UCSD-AML1 (cell line): Measurements from ENCODE around the gene SLC12A4.
A peak's percentile ranks its signal among the peaks of the same experiment; 100 is the strongest.
"Not testable (repeated sequence)": the region's sequence is repeated elsewhere in the genome, so short reads cannot be mapped to it uniquely, and the experiment has no call there.

ENCODE experiments used
- DNase-seq: peaks from one replicate; lab custom pipeline; 2025; ENCODE audit not compliant: unreplicated experiment; lab: John Stamatoyannopoulos, UW

The SLC12A4 gene

GRCh38 chr16:67928561-67929364 lies 39.7 kb downstream of the SLC12A4 start:
- DNase-seq, result peak; percentile 61

DNA sequence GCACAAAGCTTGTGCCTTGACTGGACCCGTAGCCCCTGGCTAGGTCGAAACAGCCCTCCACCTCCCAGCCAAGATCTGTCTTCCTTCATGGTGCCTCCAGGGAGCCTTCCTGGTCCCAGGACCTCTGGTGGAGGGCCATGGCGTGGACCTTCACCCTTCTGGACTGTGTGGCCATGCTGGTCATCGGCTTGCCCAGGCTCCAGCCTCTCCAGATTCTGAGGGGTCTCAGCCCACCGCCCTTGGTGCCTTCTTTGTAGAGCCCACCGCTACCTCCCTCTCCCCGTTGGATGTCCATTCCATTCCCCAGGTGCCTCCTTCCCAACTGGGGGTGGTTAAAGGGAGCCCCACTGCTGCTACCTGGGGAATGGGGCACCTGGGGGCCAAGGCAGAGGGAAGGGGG lies 40.3 kb downstream of the SLC12A4 start:
- no peak for DNase-seq

GRCh38 chr16:67927131-67927941 lies 41.1 kb downstream of the SLC12A4 start:
- DNase-seq, result no peak

DNA sequence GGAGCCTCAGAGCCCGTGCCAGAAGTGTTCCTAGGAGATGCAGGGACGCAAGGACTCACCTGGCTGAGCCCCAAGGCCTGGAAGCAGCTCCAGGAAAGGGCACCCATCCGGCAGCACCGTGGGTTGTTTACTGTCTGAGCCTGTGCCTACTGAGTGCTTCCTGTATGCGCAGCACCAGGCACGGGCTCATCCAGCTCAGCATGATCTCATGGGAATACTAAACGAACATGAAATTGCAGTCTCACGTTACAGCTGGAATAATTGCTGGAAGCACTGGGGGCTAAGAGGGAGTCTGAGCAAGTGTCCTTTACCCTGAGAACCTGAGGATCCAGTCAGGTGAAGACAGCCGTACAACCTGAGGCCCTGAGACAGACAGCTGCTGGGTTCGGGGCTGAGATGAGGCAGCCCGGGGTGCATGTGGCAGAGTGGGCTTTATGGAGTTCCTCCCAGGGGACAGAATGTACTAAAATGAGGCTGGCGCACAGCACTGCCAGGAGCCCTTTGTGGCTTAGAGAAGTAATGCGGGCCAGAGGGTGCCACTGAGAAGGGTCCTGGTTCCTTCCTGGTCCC lies 42.2 kb downstream of the SLC12A4 start:
- DNase-seq, result no peak

DNA sequence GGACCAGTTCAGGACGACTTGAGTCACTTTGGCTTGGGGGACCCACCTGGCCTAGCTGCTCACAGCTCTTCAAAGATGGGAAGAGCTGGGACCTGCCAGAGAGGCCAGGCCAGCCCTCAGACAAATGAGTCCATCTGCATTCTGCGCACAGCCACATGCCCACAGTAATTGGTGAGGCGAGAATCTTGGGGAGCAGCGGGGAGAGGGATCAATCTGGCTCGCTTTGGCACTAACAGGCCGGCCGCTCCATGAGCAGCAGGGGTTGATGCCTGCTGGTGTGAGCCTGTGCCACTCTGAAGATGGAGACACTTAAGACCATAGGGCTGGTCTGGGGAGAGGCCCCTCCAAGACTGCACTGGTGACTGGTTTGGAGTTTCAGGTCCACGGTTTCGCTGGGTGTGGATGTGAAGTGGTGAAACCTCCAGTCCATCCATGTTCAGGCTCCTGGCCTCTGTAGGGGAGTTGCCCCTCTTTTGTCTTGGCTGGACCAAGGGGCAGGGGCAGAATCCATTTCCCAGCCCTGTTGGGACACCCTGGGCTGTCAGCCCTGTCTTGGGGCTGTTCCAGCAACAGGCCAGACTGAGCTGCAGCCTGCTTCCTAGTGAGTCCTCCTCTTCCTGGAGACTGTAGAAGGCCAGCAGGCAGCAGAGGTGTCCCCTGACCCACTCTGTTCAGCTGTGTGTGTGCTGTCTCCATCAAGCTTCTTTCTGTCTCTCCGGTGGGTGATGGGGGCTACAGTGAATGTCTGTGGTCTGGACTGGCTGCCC lies 44.1 kb downstream of the SLC12A4 start:
- DNase-seq, result no peak

DNA sequence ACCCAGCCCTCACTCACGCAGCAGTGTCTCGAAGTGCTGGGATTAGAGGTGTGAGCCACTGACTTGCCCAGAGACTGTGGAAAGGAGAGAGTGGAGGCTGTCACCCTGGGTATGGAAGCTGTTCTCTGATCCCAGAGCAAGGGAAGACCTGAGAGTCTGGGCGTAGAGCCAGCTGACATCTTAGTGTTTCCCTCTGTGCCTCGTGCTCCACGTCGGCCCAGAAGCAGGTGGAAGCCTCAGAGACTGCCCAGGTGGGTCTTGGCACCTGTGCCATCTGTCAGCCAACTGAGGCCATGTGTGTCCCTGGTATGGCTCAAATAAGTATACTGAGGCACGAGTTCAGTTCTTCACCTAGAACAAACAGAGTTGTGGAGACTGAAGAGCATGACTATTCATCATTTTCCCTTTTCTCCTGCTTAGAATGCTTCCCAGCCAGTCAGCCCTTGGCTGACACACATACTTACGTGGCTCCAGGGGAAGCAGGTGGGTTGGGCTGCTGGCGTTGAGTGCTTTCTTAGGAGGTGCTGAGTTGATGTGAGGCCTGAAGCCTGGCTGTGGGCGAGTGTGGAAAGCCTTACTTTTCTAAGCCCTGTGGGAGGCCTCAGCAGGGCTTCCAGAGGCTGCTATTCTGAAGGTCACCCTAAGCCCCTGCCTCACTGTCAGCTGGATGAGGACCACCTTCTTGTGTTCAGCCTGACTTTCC lies 44.9 kb downstream of the SLC12A4 start:
- DNase-seq, result no peak

DNA sequence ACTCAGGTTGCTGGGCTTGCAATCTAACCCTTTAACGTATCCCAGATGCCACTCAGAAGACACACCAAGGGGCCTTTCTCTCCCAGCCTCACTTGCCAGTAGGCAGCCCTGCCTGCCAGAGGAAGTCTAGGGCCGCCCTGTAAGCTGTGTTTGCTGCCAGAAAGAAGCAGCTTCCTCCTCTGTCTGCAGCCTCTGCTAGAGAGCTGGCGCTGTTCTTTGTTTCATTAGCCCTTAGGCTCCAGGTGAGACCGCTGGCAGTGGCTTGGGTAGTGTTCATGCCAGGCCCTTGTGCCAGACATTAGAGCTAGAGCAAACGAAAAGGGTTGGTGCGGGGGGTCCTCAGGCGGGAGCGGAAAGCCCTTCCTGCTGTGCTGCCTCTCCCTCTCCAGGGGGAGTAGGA lies 45.7 kb downstream of the SLC12A4 start:
- no peak for DNase-seq

GRCh38 chr16:67922221-67922620 lies 46.2 kb downstream of the SLC12A4 start:
- no peak for DNase-seq

DNA sequence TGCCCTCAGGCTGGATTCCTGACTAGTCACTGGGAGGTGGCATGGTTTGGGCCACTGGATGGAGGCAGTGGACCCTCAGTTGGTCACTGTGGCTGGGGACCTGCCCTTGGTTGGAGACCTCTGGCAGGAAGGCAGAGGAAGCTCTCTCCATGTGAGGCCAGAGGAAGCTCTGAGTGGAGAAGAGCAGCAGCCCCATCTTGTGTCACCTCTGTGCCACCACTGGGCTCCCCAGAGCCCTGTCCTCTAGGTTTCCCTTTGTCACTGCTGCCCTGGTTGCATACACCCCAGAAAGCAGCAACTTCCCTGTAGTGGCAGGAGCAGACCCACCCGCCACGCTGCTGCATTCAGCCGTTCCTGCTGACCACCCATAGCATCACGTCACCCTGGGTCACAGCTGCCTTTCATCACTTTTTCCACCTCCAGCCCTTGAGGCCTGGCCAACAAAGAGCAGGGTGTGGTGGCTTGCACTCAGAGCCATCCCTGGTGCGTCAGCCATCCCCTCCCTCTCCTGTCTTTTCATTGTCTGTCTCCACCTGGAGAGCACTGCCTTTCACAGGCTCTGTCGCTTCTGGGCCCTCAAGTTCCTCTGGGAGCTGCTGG lies 48.7 kb downstream of the SLC12A4 start:
- no peak for DNase-seq

DNA sequence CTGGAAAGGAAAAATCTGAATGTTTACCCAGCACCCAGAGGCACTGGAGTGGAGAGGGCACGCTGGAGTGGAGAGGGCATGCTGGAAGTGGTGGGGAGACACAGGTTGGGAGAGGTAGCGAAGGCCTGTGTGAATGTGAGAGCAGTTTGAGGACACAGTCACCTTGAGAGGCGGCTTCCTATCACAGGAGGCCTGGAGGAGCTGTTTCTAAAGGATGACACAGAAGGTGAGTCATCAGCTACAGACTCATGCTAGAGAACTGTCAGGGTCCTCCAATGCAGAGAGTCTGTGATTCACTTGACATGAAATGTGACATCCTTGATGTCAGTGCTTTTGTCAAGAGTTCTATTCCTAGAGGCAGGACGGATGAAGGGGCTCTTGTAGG lies 50.6 kb downstream of the SLC12A4 start:
- DNase-seq, result no peak

GRCh38 chr16:67917140-67917851 lies 51.1 kb downstream of the SLC12A4 start:
- DNase-seq, result no peak

DNA sequence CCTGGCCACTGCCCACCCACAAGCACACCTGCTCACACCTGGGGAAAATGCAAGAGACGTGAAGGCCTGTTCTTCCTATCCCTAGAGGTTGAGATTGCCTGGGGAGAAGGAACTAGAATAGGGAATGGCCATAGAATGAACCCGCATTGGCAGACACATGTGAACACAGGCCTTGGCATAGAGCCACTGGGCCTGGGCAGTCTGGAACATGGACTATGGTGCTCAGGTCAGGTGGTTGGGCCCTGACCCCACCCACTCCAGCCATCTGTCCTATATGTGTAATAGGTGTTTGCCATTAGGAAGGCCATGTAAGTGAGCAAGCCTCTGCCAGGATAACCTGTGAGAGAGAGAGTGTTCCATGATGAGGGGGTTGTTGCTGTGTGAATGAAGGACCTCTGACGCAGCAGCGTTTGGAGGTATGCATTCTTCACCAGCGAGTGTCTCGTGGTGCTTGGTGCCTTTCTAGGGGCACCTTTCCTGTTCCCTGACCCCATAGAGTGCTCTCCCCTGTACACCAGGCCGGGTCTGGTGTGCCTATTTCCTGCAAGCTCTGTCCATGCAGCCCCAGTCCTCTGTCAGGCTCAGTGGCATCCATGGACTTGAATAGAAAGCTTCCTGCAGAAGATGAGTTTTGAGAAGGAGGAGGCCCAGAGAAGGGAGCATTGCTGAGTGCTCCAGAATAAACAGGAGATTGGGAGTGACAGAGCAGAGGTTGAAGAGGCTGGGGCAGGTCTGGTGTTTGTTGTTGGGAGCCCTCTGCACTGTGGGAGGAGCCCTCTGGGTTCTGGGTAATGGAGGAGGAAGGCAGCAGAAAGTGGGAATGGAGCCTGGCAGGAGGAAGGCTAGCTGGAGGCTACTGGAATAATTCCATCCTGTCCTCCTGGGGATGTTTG lies 52.4 kb downstream of the SLC12A4 start:
- no peak for DNase-seq

DNA sequence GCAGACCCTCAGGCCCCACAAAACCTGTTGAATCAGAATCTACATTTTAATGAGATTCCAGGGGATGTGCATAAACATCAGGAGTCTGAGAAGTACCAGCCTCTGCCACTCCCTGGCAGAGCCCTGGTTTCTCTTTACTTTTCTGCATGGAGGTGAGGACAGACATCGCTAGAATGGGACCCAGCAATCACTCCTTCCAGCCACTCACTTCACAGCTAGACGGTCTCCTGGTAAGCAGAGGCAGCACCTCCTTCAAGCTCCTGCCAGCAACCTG lies 53.0 kb downstream of the SLC12A4 start:
- DNase-seq, result not testable (repeated sequence)

- no peak for DNase-seq
Measured at GRCh38 chr16:67914758-67915495, 53.5 kb downstream of the SLC12A4 start.

DNA sequence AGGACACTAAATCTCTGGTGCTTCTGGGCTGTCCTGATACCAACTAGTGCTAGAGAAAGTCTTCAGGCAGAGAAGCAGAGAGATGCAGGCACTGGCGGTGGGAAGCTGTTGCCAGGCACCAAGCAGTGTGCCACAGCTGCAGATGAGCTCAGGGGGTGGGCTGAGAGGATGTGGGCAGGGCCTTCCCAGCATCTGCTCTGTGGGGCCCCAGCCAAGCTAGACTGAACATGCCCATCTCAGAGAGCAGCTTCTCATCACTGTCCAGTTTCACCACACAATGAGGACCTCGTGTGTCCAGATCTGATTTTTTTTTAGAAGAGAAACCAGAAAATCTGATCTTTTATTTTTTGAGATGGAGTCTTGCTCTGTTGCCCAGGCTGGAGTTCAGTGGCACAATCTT lies 58.3 kb downstream of the SLC12A4 start:
- no peak for DNase-seq

DNA sequence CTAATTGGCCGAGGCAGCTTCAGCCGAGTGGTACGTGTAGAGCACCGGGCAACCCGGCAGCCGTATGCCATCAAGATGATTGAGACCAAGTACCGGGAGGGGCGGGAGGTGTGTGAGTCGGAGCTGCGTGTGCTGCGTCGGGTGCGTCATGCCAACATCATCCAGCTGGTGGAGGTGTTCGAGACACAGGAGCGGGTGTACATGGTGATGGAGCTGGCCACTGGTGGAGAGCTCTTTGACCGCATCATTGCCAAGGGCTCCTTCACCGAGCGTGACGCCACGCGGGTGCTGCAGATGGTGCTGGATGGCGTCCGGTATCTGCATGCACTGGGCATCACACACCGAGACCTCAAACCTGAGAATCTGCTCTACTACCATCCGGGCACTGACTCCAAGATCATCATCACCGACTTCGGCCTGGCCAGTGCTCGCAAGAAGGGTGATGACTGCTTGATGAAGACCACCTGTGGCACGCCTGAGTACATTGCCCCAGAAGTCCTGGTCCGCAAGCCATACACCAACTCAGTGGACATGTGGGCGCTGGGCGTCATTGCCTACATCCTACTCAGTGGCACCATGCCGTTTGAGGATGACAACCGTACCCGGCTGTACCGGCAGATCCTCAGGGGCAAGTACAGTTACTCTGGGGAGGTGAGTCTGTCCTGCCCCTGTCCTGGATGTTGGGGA lies 59.2 kb downstream of the SLC12A4 start:
- DNase-seq, result no peak

GRCh38 chr16:67907397-67908180 lies 60.8 kb downstream of the SLC12A4 start:
- DNase-seq, result no peak
